Chondrocyte (in vitro differentiated cells): ENCODE data around the gene MRPL10. TPM values are rescaled to one million over a fixed set of nuclear protein-coding genes. Genes with fewer than 3 reads are reported as not detected.

ENCODE experiments used
- DNase-seq: peaks from one replicate; pipeline ENCODE4 v3.0.0; 2021; ENCODE audit warnings: mixed read lengths, low spot score
- H3K27ac Mint-ChIP-seq: one replicate; pipeline ENCODE4 v1.8.0; 2021; ENCODE audit warnings: mild to moderate bottlenecking, moderate library complexity, mixed read lengths; ENCODE audit not compliant: unreplicated experiment
- H3K27me3 Mint-ChIP-seq: 2 replicates; pipeline ENCODE4 v1.8.0; 2021; ENCODE audit warnings: low read depth, mixed read lengths
- H3K36me3 Mint-ChIP-seq: 2 replicates; pipeline ENCODE4 v1.8.0; 2021; ENCODE audit warnings: low read depth, mixed read lengths
- H3K4me1 Mint-ChIP-seq: 2 replicates; pipeline ENCODE4 v1.8.0; 2021; ENCODE audit warnings: low read depth, mild to moderate bottlenecking, mixed read lengths
- H3K4me3 Mint-ChIP-seq: one replicate; pipeline ENCODE4 v1.8.0; 2021; ENCODE audit warnings: mild to moderate bottlenecking, moderate library complexity, mixed read lengths; ENCODE audit not compliant: unreplicated experiment
- H3K9me3 Mint-ChIP-seq: 2 replicates; pipeline ENCODE4 v1.8.0; 2021; ENCODE audit warnings: low read depth, mixed read lengths
- total RNA-seq: library from RNA; stranded (reverse); gene quantifications from 3 replicates; pipeline ENCODE4 v1.2.1, GENCODE V29; 2021
- TF ChIP-seq, protein P1 (sequence below): fragments of 200-600 bp; sonication (generic); IDR thresholded peaks from 2 replicates; pipeline ENCODE4 v1.5.0; 2021; ENCODE audit warnings: antibody characterized with exemption, mild to moderate bottlenecking, moderate library complexity

MRPL10 gene
- total RNA-seq, 1 donor from 2014 or later = 25.4 TPM

DNA sequence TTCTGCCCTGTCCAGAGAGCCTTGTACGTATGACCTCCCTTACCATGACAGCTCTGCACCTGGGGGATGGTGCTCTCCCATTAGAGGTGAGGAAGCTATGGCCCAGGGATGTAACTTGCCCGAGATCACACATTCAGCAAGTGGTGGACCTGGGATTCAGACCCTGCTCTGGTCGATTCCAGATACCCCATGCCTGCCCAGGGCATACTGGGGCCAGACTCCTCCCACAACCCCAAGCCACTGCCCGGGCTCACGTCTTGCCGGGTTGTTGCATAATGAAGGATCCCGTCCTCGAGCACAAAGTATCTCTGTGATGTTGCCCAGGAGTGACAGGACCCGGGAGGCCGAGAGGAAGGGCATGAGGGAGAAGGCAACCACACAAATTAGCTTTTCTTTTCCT lies 11.9 kb downstream of the MRPL10 start:
- no peaks in the 10 kb centered on the region for H3K27me3 Mint-ChIP-seq
- peaks cover 28% of the 10 kb centered on the region for H3K36me3 Mint-ChIP-seq
- TF ChIP-seq, protein P1, sequence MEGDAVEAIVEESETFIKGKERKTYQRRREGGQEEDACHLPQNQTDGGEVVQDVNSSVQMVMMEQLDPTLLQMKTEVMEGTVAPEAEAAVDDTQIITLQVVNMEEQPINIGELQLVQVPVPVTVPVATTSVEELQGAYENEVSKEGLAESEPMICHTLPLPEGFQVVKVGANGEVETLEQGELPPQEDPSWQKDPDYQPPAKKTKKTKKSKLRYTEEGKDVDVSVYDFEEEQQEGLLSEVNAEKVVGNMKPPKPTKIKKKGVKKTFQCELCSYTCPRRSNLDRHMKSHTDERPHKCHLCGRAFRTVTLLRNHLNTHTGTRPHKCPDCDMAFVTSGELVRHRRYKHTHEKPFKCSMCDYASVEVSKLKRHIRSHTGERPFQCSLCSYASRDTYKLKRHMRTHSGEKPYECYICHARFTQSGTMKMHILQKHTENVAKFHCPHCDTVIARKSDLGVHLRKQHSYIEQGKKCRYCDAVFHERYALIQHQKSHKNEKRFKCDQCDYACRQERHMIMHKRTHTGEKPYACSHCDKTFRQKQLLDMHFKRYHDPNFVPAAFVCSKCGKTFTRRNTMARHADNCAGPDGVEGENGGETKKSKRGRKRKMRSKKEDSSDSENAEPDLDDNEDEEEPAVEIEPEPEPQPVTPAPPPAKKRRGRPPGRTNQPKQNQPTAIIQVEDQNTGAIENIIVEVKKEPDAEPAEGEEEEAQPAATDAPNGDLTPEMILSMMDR = no peak
- H3K4me3 Mint-ChIP-seq = no peak overlapping the region
- H3K9me3 Mint-ChIP-seq = no peaks in the 10 kb centered on the region
- no peak overlapping the region for H3K27ac Mint-ChIP-seq
- peaks cover 27% of the 10 kb centered on the region for H3K4me1 Mint-ChIP-seq
- DNase-seq = peak; percentile 48

DNA sequence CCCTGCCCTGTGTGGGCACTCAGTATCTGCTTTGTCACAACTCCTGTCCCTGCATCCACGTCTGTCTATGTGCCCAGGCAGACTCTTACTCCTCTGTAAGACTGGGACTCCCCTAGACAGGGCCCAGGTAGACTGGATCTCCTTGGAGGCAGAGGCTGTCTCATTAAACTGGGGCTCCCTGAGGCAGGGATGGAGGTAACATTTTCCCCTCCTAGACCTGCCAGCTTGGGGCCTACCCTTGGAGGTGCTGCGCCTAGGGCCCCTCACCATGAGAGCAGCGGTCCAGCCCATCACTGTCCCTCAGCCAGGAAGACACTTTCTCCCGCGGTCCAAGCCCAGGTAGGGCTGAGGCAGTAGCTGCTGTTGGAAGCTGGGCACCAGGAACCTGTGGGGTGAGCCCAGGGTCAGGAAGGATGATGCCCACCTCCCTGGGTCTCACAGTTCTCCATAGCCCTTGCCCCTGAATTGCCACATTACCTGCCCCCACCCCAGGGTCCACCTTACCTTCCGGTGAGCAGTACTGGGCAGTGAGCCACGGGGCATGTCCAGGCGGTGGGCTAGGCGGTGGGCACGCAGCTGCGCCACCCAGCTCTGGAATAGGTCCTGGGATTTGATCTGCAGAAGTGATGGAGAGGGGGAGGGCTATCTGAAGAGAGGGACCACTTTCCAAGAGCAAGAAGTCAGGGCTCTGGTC lies 13.2 kb downstream of the MRPL10 start:
- DNase-seq = peak; percentile 58
- H3K4me3 Mint-ChIP-seq = no peak overlapping the region
- peaks cover 27% of the 10 kb centered on the region for H3K4me1 Mint-ChIP-seq
- peaks cover 27% of the 10 kb centered on the region for H3K36me3 Mint-ChIP-seq
- H3K27me3 Mint-ChIP-seq = no peaks in the 10 kb centered on the region
- H3K9me3 Mint-ChIP-seq = no peaks in the 10 kb centered on the region
- TF ChIP-seq, protein P1 = no peak
- no peak overlapping the region for H3K27ac Mint-ChIP-seq

DNA sequence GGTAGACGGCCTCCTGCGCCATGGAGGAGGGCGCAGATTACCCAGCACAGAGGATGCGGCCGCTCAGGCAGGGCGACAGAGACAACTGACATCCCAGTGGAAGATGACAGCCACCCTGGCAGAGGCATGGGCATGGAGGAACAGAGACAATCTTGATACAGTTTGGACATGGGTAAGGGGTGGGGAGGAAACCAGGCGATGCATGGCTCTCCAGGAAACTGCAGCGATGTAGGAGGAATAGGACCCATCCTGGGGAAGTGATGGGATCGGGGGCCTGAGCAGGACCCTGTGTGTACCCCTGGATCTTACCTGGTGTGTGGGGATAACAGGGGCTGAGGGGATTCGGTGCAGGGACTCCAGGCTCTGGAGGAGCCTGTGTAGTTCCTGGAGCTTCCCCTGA lies 14.4 kb downstream of the MRPL10 start:
- TF ChIP-seq, protein P1 = no peak
- Mint-ChIP-seq H3K4me3 (no peak overlapping the region), H3K9me3 (no peaks in the 10 kb centered on the region), H3K27ac (no peak overlapping the region), H3K27me3 (no peaks in the 10 kb centered on the region), H3K4me1 (peaks cover 20% of the 10 kb centered on the region), H3K36me3 (peaks cover 34% of the 10 kb centered on the region)
- peak; percentile 60 for DNase-seq

DNA sequence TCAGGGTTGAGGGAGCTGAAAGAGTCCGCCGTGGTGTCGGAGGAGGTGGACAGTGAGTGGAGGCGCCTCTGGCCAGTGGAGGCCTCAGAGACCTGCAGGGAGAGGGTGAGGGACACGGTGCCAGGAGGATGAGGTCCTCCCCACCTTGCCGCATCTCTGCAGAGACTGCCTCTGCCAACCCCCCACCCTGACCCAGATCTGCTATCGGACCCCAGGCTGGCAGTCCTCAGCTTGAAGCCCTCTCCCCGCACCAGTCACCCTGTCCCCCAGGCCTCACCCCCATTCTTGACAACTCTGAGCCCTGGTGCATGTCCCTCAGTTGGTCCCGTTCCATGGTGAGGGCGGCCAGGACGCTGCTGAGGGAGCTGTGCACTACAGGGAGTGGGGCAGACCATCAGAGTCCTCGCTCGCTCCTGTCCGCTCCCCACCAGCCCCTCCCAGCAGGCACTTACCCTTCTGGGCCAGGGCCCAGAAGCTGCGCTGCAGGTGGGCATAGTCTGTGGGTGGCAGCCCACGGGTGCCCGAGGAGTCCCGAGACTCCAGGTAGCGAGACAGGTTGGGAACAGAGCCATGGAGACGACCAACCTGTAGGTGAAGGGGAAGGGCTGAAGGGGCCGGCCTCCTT lies 15.1 kb downstream of the MRPL10 start:
- TF ChIP-seq, protein P1 = no peak
- Mint-ChIP-seq H3K27me3 (no peaks in the 10 kb centered on the region), H3K4me1 (peaks cover 19% of the 10 kb centered on the region), H3K9me3 (no peaks in the 10 kb centered on the region), H3K36me3 (peaks cover 40% of the 10 kb centered on the region), H3K27ac (no peak overlapping the region), H3K4me3 (no peak overlapping the region)
- DNase-seq = peak; percentile 69

DNA sequence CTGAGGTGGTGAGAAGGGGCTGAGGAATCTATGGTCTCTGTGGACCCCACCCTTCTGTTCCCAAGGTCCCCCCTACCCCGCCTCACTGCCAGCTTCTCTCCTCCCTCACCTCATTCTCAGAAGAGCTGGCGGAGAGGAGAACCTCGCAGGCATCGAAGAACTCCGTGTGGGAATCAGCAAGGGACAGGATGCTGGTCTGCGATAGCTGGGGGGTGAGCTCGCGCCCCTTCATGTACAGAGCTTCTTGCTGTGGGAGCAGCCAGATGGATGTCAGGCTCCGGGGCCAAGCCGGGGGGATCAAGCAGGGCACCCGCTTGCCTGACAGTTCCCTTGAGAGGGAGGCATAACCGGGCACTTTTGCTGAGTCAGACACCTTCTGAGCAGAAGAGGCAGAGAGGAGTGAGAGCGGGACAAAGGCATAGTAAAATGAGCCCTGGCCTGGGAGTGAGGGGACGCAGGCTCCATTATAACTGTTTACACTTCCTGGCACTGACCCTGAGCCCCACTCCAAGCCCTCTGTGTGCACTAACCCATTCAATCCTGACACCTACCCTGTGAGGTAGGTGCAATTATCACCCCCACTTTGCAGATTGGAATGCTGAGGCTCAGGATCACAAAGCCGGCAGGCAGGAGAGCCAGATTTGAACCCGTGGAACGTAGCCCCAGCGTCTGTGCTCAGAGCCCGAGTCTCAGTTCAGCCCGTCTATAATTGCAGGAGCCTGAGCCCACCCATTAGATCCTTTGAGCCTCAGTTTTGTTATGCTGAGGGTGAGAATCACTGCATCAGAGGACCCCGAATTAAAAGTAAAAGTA lies 16.0 kb downstream of the MRPL10 start:
- Mint-ChIP-seq H3K36me3 (peaks cover 41% of the 10 kb centered on the region), H3K9me3 (no peaks in the 10 kb centered on the region), H3K27ac (no peak overlapping the region), H3K27me3 (no peaks in the 10 kb centered on the region), H3K4me3 (no peak overlapping the region), H3K4me1 (peaks cover 19% of the 10 kb centered on the region)
- DNase-seq = peak; percentile 60
- TF ChIP-seq, protein P1 = no peak
